AG09309 (cell line): ENCODE data around the gene STEAP3.

Experiments used
- DNase-seq: peaks from one replicate; pipeline ENCODE4 v3.0.0-alpha.2; 2010; ENCODE audit warnings: low read depth
- H3K4me3 ChIP-seq: 2 replicates; pipeline ENCODE4 v1.5.1; 2011; ENCODE audit warnings: mild to moderate bottlenecking, low read depth, low read length, moderate library complexity; ENCODE audit not compliant: control insufficient read depth
- CTCF ChIP-seq: IDR thresholded peaks from 2 replicates; pipeline ENCODE4 v1.5.1; 2011; ENCODE audit warnings: mild to moderate bottlenecking, low read depth, low read length, inconsistent platforms; ENCODE audit not compliant: insufficient read depth, control insufficient read depth; ENCODE audit errors: missing control alignments

STEAP3 gene

GRCh38 chr2:119253760-119254600, 30.3 kb downstream of the STEAP3 start:
- no peak overlapping the region for H3K4me3 ChIP-seq
- DNase-seq, result no peak
- no peak for TF ChIP-seq CTCF

GRCh38 chr2:119254601-119255080, 31.0 kb downstream of the STEAP3 start:
- no peak for TF ChIP-seq CTCF
- no peak overlapping the region for H3K4me3 ChIP-seq
- no peak for DNase-seq

GRCh38 chr2:119255760-119256581, 32.3 kb downstream of the STEAP3 start:
- peak; percentile 91 for DNase-seq
- no peak overlapping the region for H3K4me3 ChIP-seq
- TF ChIP-seq CTCF, result no peak

- H3K4me3 ChIP-seq, result no peak overlapping the region
- no peak for TF ChIP-seq CTCF
- DNase-seq, result no peak
Measured at GRCh38 chr2:119256582-119256921, 32.9 kb downstream of the STEAP3 start.

GRCh38 chr2:119257198-119257597, 33.6 kb downstream of the STEAP3 start:
- no peak for DNase-seq
- H3K4me3 ChIP-seq, result no peak overlapping the region
- TF ChIP-seq CTCF, result no peak

- no peak for DNase-seq
- TF ChIP-seq CTCF, result no peak
- H3K4me3 ChIP-seq, result no peak overlapping the region
Measured at GRCh38 chr2:119259296-119259860, 35.7 kb downstream of the STEAP3 start.
